GM21786 (cell line): ENCODE data around the gene LGI4.
"Not testable (repeated sequence)": the region's sequence is repeated elsewhere in the genome, so short reads cannot be mapped to it uniquely, and the experiment has no call there.

Experiments used
- ATAC-seq: cut with Tn5 transposase; IDR thresholded peaks from one replicate; pipeline ENCODE4 v1.9.1; 2021; ENCODE audit not compliant: unreplicated experiment

The LGI4 gene

DNA sequence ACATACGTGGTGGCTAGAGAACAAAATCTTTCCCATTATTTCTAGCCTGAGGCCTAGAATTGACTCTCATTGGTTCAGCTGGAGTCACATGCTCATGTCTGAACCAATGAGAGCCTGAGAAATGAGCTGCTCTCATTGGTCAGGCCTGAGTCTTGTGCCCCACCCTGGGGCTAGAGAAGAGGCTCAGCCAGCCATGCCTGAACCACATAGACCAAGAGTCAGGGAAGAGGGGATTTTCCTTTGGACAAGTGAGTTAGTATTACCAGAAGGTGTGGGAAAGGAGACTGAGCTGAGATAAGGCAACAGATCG, 26.5 kb upstream of the LGI4 start:
- no peak for ATAC-seq

DNA sequence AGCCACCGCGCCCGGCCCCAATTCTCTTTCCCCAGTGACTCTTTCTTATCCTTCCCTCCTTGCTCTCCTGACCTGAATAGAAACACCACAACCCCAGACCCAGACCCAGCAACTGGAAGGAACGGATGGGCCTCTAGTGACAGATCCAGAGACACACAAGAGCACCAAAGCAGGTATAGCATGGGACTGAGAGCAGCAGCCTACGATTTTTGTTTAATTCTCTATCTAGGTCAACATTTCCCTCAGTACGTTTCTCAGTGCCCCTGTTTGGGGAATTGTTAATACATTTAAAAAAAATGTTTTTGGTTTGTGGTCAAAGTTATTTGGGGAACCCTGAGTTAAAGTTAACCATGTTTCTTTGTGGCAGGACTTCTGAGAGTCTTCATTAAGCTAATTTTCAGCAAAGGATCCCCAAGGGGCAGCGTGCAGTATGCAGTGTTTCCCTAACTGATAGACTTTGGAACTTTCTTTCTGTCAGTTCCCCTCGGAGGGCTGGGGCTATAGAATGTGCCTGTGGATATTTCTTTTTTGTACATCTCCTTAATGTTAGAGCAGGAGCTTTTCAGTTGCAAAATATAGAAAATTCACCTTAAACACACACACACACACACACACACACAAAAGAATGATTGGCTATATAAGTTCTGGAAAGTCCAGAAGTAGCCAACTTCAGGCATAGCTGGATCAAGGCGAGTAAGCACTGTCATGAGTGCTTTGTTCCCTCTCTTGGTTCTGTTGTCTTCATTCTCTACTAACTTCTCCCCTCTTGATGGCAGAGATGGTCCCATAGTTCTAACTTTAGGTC, 26.0 kb upstream of the LGI4 start:
- no peak for ATAC-seq

DNA sequence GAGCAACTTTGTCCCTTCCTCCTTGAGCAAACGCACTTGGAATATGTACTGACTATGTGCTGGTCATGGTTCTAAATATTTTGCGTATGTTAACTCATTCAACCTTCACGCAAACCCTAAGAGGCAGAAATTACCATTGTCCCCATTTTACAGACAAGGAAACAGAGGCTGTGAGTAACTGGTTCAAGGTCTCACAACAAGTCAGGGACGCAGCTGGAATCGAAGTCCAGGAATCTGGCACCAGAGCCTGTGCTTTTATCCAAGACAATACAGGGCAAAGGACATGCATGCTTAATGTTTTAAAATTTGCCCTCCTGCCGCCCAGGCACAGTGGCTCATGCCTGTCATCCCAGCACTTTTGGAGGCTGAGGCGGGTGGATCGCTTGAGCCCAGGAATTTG, 24.7 kb upstream of the LGI4 start:
- no peak for ATAC-seq

DNA sequence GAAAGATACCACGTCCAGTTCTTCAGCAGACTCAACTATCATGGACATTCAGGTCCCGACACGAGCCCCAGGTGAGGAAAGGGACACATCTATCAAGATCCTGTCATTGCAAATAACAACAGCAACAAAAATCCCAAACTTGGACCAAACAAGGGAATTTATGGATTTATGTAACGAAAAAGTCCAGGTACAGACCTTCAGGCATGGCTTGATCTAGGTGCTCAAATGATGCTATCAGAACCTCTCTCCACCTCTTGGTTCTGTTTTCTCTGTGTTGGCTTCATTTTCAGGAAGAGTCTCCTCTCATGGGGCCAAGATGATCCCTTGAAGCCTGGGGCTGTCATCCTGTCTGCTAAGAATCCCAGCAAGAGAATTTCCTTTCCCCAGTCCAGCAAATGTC, 22.6 kb upstream of the LGI4 start:
- ATAC-seq, result no peak

DNA sequence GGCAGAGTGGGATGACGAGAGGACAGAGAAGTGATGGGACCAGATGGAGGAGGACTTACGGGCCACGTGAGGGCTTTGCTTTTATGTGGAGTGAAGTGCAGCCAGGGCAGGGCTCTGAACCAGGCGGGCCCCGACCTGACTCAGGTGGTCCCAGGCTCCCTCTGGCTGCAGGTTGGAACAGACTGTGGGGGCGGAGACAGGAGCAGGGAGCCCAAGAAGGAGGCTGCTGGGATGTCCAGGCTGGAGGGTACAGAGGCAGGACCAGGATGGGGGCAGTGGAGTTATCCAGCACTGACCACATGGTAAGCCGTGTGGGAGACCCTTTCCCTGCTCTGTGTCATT, 21.8 kb upstream of the LGI4 start:
- no peak for ATAC-seq

DNA sequence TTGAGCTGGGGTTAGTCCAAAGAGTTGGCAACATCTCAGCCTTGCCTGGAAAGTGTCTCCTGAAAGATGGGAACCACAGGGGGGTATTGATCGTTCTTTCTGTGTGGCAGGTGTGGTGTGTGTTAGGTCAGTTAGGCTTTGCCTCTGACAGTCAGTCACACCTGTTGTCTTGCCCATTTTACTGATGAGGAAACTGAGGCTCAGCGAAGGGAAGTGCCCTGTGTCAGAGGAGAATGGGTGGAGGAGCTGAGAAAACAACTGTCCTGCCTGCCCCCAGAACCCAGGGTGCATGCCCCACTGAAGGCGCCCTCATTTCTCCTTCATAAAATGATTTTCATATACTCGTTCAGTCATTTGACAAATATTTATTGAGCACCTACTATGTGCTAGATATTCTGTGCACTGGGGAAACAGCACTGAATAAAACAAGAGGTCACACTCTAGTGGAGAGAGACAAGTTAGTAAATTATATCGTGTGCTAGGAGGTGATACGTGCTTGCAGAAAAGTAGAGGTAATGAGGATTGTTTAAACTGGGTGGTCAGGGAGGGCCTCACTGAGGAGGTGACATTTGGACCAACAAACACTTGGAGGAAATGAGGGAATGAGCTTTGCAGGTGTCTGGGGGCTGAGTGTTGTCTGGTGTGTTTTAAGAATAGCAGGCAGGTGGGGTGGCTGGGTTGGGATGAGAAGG, 21.3 kb upstream of the LGI4 start:
- ATAC-seq, result no peak

DNA sequence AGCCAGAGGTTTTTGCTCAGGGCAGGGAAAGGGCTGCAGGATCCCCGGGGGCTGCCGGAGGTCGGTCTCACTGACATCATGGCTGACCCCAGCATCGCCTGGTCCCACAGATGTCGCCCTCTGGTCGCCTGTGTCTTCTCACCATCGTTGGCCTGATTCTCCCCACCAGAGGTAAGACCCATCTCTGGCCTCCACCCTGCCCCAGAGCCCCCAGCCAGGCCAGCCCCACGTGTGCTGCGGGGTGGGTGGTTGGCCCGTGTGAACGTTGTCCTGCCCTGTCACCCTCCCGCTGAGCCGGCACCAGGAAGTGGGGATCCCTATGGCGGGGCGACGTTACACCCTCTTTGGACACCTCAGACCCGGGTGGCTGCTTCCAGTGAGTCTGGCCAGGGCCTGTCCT, 20.6 kb upstream of the LGI4 start:
- no peak for ATAC-seq

DNA sequence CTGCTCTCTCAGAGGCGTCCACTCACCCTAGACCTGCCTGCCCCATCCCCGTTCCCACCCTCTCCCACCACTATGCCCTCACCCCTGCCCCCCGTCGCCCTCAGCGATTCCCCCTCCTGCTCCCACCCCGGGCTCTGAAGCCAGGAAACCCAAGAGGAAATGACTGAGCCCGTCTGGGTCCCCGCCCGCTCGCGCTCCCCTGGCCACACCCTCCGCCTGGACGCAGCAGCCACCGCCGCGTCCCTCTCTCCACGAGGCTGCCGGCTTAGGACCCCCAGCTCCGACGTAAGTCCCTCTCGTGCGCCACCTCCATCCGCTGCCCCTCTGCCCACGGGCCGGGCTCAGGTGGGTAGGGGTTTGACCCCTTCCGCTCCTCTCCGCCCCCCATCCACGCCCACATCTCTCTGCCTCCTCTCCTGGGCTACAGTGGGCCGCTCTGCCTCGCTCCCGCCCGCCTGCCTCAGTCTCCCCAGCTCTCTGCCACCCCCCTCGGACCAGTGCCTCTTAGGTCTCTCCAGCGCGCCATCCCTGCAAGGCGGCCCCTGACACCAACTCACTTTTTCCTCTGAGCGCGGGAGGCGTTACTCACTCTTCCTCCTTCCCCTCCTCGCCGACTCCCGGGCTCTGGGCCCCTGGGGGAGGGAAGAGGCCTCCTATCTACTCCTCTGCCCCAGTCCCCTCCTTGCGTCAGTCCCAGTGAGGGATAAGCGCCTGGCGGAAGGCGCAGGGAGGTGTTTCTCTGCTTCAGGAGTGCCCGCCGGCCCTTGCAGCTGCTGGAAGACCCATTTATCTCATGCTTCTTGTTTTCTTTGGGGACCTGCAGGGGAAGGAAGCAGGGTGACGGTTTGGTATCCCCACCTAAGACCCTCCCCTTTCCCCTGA, 19.9 kb upstream of the LGI4 start, which contains the start of gene FXYD5:
FXYD5 (plus strand) TSS at position 211 of the 882 bp plus-strand sequence. CDS start 816 bp downstream, outside the sequence.
- no peak for ATAC-seq

DNA sequence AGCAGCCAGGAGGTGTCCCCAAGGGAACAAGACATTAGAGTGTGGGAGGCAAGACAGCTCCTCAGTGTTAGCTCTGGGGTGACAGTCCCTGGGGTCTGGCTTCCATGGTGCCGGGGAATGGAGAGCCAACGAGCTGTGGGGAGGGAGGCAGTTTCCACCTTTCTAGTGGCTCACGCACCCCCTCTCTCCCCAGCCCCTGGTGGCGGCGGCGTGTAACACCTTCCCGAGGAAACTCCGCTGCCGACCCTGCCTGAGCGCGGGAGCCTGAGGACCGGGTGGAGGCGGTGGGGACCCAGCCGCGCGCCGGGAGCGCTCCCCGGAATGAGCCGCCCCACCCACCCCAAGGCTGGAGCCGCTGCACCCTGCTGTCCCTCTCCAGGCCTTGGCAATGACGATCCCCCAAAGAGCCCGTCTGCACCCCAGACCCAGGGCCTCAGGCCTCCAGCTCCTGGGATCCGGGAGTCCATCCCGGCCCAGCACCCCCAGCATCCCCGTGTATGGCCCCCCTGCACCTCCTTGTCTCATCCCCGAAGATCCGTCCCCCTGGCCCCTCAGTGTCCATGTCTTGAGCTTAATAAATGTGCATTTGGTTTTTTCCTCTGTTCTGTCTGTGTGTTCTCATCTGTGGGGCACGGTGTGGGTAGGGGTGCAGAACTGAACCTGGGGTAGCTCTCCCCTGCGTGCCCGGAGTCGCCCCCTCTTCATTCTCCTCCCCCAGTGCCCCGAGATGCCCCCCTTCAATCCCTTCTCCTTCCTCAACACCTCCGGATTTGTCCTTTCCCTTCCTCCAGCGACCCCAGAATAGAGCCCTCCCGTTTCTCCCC, 19.1 kb upstream of the LGI4 start:
- ATAC-seq, result no peak

DNA sequence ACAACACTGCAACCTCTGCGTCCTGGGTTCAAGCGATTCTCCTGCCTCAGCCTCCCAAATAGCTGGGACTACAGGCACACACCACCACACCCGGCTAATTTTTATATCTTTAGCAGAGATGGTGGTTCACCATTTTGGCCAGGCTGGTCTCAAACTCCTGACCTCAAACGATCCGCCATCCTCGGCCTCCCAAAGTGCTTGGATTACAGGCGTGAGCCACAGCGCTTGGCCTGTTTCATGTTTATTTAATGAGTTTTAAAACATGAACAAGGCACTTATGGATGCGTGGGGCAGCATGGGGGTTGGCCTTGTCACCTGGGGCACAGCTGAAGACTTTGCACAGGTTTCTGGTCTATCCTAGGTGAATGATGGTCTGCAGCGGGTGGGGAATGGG, 18.3 kb upstream of the LGI4 start:
- not testable (repeated sequence) for ATAC-seq

DNA sequence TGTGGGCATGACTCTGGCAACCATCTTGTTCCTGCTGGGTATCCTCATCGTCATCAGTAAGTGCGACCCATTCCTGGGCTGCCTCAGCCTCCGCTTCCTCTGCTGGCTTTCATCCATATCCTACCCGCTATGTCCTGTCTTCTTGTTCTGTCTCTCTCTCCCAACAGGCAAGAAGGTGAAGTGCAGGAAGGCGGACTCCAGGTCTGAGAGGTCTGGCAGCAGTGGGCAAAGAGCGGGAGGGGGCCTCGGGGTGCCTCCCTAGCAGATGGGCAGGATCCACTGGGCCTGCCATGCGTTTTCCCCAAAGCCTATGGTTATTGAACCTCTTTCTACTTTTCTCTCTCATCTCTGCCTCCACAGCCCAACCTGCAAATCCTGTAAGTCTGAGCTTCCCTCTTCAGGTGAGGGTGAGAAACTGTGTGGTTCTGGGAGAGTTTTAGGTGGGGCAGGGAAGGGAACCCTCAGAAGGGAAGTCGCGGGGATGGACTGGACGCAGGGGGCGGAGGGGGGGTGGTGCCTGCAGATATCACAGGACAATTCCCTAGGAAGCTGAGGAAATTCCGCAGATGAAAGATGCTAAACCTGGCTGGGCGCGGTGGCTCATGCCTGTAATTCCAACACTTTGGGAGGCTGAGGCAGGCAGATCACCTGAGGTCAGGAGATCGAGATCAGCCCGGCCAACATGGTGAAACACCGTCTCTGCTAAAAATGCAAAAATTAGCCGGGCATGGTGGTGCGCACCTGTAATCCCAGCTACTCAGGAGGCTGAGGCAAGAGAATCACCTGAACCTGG, 16.6 kb upstream of the LGI4 start:
- no peak for ATAC-seq

DNA sequence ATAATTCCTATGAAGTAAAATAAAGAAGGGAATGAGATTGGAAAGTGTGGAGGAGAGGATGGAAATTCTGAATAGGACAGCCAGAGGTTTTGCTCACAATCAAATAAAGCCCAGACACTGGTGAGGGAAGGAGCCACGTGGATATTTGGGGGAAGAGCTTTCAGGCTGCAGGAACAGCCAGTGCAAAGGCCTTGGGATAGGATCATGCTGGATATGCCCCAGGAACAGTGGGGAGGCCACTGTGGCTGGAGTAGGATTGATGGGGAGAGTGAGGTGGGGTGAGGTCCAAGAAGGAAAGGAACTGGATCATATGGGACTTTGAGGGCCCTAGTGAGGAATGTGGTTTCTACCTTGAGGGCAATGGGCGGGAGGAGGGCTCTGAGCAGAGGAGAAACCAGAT, 15.6 kb upstream of the LGI4 start:
- ATAC-seq, result no peak

DNA sequence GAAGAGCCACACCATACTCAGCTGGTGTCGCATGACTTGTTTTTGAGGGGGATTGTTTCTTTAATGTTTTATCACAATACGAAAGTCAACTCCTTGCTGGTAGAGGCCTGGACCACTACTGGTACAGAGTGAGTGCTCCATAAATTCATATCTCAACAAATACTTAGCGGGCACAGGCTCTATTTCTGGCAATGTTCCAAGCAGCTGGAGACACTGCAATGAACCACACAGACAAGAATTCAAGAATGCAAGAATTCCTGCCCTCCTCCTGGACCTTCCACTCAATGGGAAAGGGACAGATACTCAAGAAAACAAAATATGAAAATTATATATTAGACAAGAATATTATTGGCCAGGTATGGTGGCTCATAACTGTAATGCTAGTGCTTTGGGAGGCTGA, 14.6 kb upstream of the LGI4 start:
- no peak for ATAC-seq

DNA sequence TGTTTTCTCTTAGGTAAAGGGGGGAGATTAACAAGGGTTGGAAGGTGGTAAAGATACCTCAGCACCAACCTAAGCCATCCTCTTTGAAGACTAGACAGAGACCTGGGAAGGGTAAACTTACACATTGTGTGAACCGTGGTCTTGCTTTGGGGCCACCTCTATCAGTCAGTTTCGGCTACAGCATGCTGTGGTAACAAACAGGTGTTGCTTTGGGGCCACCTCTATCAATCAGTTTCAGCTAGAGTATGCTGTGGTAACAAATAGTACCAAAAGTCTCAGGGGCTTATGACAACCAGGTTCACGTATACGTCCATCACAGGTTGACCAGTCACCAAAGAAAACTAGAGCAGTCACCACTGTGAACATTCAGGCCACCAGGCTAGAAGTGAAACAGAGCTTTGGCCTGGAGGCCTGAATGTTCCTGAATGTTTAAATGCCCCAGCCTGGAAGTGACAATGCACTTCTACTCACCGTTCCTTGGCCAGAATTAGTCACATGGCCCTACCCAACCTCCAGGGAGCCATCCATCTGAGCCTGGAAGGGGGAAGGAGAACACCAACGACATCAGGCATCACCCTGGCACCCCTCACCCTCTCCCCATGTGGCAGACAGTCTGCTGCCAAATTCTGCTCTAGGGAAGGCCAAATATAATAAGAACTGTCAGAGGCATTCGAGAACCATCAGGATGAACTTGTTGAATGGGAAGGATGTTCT, 12.0 kb upstream of the LGI4 start:
- no peak for ATAC-seq

DNA sequence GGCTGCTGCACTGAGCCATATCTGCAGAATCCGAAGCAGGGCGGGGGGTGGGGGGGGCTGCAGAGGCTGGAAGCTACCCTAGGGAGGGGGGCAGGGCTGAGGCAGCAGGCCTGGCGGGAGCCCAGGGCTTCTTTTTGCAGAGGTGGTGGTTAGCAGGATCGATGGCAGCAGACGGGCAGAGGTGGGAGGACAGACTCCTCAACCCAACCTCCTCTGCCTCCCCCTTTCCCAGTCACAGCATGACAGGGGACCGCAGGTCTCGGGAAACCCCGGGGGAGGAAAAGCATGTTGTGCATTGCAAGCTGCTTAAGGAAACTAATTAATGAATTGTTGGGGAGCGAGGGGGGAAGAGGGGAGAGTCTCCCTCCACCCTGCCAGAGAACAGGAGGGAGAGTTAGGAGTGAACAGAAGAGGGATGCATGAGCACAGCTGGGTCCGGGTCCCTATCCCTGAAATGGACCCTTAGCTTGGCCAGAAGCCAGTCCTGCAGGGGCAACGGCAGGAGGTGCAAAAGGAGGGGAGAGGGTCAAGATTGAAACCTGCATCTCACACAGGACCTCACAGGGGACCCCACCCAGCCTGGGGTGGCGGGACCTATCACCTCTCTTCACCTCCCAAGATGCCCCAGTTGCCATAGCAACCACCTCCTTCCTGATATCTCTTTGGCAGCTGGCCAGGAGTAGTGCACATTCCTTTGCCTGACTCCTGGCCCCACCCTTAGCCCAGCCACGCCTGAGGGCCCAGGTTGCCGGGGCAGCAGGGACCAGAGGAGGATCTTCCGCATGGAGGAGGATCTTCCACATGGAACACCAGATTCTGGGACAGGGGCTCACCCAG, 10.0 kb upstream of the LGI4 start:
- no peak for ATAC-seq

DNA sequence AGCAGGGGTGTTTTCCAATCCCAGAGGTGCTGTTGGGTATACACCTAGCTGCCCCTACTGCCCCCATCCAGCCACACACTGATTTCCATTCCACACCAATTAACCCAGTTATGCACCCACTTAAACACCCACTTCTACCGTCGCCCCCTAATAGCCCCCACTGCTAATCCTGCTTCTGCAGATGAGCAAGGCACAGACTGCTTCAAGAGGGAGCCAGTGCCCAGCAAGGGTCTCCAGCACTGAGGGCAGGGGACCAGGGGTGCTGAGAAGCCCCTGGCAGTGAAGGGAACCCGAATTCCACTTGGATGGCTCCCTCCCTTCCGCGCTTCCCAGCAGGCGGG, 9.4 kb upstream of the LGI4 start:
- no peak for ATAC-seq

DNA sequence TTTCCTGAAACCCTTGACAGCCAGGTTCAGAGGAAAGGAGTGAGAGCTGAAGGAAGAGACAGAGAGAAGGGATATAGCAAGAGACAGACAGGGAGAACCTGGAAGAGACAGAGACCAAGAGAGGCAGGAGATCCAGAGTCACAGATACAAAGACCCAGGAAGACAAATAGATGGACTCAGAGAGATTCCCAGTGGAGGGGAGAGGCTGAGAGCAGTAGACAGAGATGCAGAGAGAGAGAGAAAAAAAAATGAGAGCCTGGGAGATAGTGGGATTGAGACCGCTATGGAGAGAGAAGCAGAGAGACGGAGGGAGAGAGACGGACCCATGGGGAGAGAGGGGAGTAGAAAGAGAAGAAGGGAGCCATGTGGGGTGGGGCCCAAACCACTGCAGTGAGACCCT, 9.0 kb upstream of the LGI4 start:
- no peak for ATAC-seq

DNA sequence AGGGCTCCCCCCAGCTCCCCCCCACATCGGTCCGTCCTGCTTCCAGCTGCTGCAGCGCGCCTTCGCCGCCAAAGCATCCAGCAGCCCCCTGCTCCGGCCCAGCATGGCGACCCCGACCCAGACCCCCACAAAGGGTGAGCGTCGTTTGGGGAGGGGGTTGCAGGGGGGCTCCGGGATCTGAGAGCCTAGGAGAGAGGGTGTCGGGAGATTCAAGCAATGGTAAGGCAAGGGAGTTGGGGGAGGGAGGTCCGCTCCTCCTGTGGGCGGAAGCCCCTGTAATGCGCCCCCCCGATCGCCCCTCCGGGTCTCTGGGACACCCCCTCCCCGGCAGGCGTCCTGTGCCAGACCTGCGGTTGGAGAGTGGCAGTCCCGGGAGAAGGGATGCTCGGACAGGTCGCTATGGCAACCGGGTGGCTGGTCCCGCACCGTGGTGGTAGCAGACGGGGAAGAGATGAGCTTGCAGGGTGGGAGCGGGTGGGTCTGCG, 8.4 kb upstream of the LGI4 start, which contains the start of gene FXYD7:
FXYD7 (plus strand) TSS at position 25 of the 485 bp plus-strand sequence; CDS start at position 104, 79 bp downstream.
- ATAC-seq, result no peak
